Smooth muscle cell (in vitro differentiated cells): Measurements from ENCODE around the gene ANAPC13. TPM values are rescaled to one million over a fixed set of nuclear protein-coding genes. Genes with fewer than 3 reads are reported as not detected.

Experiments
- DNase-seq: peaks from one replicate; lab custom pipeline; 2025; ENCODE audit not compliant: unreplicated experiment; lab: John Stamatoyannopoulos, UW
- H2AFZ ChIP-seq: fragments of 200-600 bp; sonication (generic); 2 replicates; pipeline ENCODE4 v1.6.0; 2016; ENCODE audit warnings: antibody characterized with exemption, low read depth, mild to moderate bottlenecking
- H3F3A ChIP-seq: fragments of 200-600 bp; sonication (generic); 2 replicates; pipeline ENCODE4 v1.6.0; 2017; ENCODE audit warnings: antibody characterized with exemption, low read depth
- H3K27ac ChIP-seq: fragments of 200-600 bp; sonication (generic); 2 replicates; pipeline ENCODE4 v1.5.1; 2016; ENCODE audit warnings: low read depth, mild to moderate bottlenecking
- H3K27me3 ChIP-seq: fragments of 200-600 bp; sonication (generic); 2 replicates; pipeline ENCODE4 v1.6.1; 2016; ENCODE audit warnings: low read depth, mild to moderate bottlenecking
- H3K36me3 ChIP-seq: fragments of 200-600 bp; sonication (generic); 2 replicates; pipeline ENCODE4 v1.5.1; 2016; ENCODE audit warnings: low read depth
- H3K4me1 ChIP-seq: fragments of 200-600 bp; sonication (generic); 2 replicates; pipeline ENCODE4 v1.5.1; 2016; ENCODE audit warnings: low read depth
- H3K4me2 ChIP-seq: fragments of 200-600 bp; sonication (generic); 2 replicates; pipeline ENCODE4 v1.6.0; 2016; ENCODE audit warnings: mild to moderate bottlenecking
- H3K4me3 ChIP-seq: fragments of 200-600 bp; sonication (generic); 2 replicates; pipeline ENCODE4 v1.5.1; 2016; ENCODE audit warnings: mild to moderate bottlenecking
- H3K79me2 ChIP-seq: fragments of 200-600 bp; sonication (generic); 2 replicates; pipeline ENCODE4 v1.6.0; 2016; ENCODE audit warnings: low read depth, mild to moderate bottlenecking
- H3K9ac ChIP-seq: fragments of 200-600 bp; sonication (generic); 2 replicates; pipeline ENCODE4 v1.6.0; 2016; ENCODE audit warnings: low read depth
- H3K9me3 ChIP-seq: fragments of 200-600 bp; sonication (generic); replicated peaks from 2 replicates; pipeline ENCODE4 v1.5.1; 2016; ENCODE audit warnings: low read depth
- H4K20me1 ChIP-seq: fragments of 200-600 bp; sonication (generic); 2 replicates; pipeline ENCODE4 v1.6.0; 2016; ENCODE audit warnings: low read depth
- CTCF ChIP-seq: fragments of 200-600 bp; sonication (generic); IDR thresholded peaks from 2 replicates; pipeline ENCODE4 v1.5.1; 2017; ENCODE audit warnings: borderline replicate concordance, mild to moderate bottlenecking, antibody characterized with exemption; ENCODE audit not compliant: insufficient read depth, poor library complexity, severe bottlenecking
- WGBS: methylation state at CpG from one replicate; pipeline ENCODE4 v1.1.7; 2016; ENCODE audit warnings: low lambda C conversion rate; 5-methylcytosine and 5-hydroxymethylcytosine counted together
- polyA plus RNA-seq: library from polyadenylated mRNA; unstranded; fragments of >200 nt; fragmentation: Nextera tagmentation; extraction: Ambion mirVana; gene quantifications from 2 replicates; pipeline ENCODE4 v1.2.1, GENCODE V29; 2016
- total RNA-seq: library from RNA; depleted of rRNA; stranded (reverse); fragments of >200 nt; gene quantifications from 2 replicates; pipeline ENCODE4 v1.2.3, GENCODE V29; 2014

ANAPC13 gene
- total and polyA plus RNA-seq, 2 experiments from 2014 or later: 114 to 115 TPM

DNA sequence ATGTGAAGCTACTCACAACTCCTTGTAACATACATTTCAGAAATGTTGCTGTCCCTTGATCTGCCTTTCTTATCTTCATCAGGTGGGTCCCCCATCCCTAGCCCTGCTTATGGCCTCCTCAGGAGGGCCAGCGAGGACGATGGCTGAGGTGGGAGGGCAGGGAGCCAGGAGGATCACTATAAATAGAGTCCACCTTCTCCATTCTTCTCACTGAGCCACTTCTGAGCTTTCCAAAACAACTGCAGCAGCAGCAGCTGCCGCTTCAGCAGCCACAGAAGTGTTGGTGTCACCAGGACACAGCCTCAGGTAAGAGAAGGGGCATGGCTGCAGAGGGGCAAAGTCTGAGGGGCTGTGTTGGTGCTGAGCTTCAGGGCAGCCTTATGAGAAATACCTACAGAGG lies 53.5 kb downstream of the ANAPC13 start:
- Histone ChIP-seq H3K36me3 (no peaks in the 10 kb centered on the region), H4K20me1 (no peaks in the 10 kb centered on the region), H3K4me2 (no peak overlapping the region), H3K27me3 (no peaks in the 10 kb centered on the region), H3K27ac (no peak overlapping the region), H3K4me3 (no peak overlapping the region), H3K79me2 (no peaks in the 10 kb centered on the region), H2AFZ (no peak overlapping the region), H3K9me3 (no peaks in the 10 kb centered on the region), H3K9ac (no peak overlapping the region), H3K4me1 (no peaks in the 10 kb centered on the region), H3F3A (no peaks in the 10 kb centered on the region)
- TF ChIP-seq CTCF: no peak
- 95% methylated on average over 3 of the region's 3 CpGs for WGBS
- no peak for DNase-seq

DNA sequence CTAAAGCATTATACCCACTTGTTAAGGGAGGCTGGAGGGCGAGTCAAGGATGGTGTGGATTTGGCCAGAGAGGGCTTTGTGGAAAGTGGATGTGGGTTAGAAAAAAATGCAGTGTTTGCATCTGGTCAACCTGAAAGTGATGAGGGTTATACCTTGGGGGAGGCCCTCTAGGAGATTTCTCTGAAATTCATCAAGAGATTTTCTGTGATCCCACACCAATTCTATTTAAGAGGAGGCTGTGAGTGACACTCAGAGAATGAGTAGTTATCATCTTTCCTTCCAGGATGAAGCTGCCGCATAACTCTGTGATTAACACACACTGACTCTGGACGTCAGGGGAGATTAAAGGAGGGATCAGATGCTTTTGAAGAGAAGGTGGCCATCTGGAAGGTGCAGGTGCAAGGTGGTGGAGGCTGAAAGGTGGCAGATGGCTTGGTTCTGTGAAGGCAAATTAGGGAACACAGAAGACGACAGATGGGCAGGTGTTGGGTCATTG lies 54.8 kb downstream of the ANAPC13 start:
- H4K20me1 ChIP-seq: no peaks in the 10 kb centered on the region
- no peak for DNase-seq
- H3K27me3 ChIP-seq: no peaks in the 10 kb centered on the region
- no peaks in the 10 kb centered on the region for H3F3A ChIP-seq
- TF ChIP-seq CTCF: no peak
- H3K4me1 ChIP-seq: no peaks in the 10 kb centered on the region
- no peak overlapping the region for H3K27ac ChIP-seq
- no peaks in the 10 kb centered on the region for H3K36me3 ChIP-seq
- no peak overlapping the region for H3K4me3 ChIP-seq
- no peaks in the 10 kb centered on the region for H3K79me2 ChIP-seq
- WGBS: 63% methylated on average over 4 of the region's 4 CpGs
- no peak overlapping the region for H2AFZ ChIP-seq
- H3K9me3 ChIP-seq: no peaks in the 10 kb centered on the region
- no peak overlapping the region for H3K9ac ChIP-seq
- no peak overlapping the region for H3K4me2 ChIP-seq

DNA sequence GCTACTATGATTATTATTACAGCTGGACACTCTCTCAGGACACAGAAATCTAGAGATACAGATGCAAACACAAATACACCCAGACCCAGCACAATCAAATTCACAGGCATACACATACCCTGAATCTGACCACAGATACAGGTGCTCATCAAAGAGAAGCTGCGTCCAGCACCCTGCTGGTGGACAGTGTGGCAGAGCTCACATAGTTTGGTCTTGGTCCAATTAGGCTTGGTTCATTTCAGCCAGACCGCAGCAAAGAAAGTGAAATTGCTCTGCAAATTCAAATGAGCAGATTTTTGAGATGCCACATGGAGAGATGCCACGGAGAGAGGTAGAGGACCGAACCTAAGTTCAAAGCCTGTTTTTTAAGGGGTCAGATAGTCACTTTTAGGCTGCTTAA lies 55.6 kb downstream of the ANAPC13 start:
- no peaks in the 10 kb centered on the region for H4K20me1 ChIP-seq
- H3K4me2 ChIP-seq: no peak overlapping the region
- no peaks in the 10 kb centered on the region for H3K79me2 ChIP-seq
- DNase-seq: no peak
- WGBS: 92% methylated on average over 4 of the region's 4 CpGs
- H3F3A ChIP-seq: no peaks in the 10 kb centered on the region
- no peak for TF ChIP-seq CTCF
- no peak overlapping the region for H3K27ac ChIP-seq
- no peak overlapping the region for H3K4me3 ChIP-seq
- H2AFZ ChIP-seq: no peak overlapping the region
- H3K9me3 ChIP-seq: no peaks in the 10 kb centered on the region
- no peaks in the 10 kb centered on the region for H3K27me3 ChIP-seq
- no peaks in the 10 kb centered on the region for H3K36me3 ChIP-seq
- H3K9ac ChIP-seq: no peak overlapping the region
- no peaks in the 10 kb centered on the region for H3K4me1 ChIP-seq

DNA sequence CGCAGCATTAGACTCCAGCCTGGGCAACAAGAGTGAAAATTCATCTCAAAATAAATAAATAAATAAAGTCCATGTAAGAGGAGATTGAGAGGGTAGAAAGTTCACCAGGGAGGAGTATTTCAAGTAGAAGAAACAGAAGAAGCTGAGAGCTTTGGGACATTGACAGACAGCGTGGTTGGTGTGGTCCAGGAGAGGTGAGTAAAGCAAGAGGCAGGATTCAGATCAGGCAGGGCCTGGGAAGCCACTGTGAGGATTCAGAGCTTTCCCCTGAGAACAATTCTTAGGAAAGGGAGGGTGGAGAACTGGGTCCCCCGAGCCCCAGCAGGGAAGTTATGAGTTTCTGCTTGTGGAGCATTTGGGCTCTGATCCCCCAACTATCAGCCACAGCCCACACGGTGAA lies 57.4 kb downstream of the ANAPC13 start:
- Histone ChIP-seq H3K4me2 (peak overlapping the region; percentile 65), H3K27ac (peak overlapping the region; percentile 99), H2AFZ (no peak overlapping the region), H3K36me3 (no peaks in the 10 kb centered on the region), H3F3A (no peaks in the 10 kb centered on the region), H3K9ac (peak overlapping the region; percentile 66), H4K20me1 (no peaks in the 10 kb centered on the region), H3K79me2 (no peaks in the 10 kb centered on the region), H3K4me1 (no peaks in the 10 kb centered on the region), H3K27me3 (no peaks in the 10 kb centered on the region), H3K4me3 (no peak overlapping the region), H3K9me3 (no peaks in the 10 kb centered on the region)
- TF ChIP-seq CTCF: no peak
- 85% methylated on average over 4 of the region's 4 CpGs for WGBS
- no peak for DNase-seq
